Ovary (tissue), 9 donors: ENCODE results near the gene DTX1. TPM values are rescaled to one million over a fixed set of nuclear protein-coding genes. Genes with fewer than 3 reads are reported as not detected.

Experiments used
- DNase-seq, 5 donors: peaks; one replicate each; pipeline ENCODE4 v3.0.0-alpha.2; 2019 to 2020
- H3K27ac ChIP-seq, 2 donors: fragments of 200-600 bp; one replicate each; pipeline versions ENCODE4 v1.5.1 to v1.8.0; 2019 to 2022
- H3K27me3 ChIP-seq: fragments of 200-600 bp; one replicate; pipeline ENCODE4 v1.8.0; 2022
- H3K36me3 ChIP-seq: fragments of 200-600 bp; sonication (generic); one replicate; pipeline ENCODE4 v1.5.1; 2019
- H3K4me1 ChIP-seq: one replicate; pipeline ENCODE4 v1.8.1; 2013; ENCODE audit warnings: mild to moderate bottlenecking, moderate library complexity; ENCODE audit not compliant: insufficient read depth
- H3K4me3 ChIP-seq: fragments of 200-600 bp; sonication (generic); one replicate; pipeline ENCODE4 v1.5.1; 2017
- H3K9me3 ChIP-seq, 2 donors: fragments of 200-600 bp in 1 of 2; sonication (generic) in 1 of 2; one replicate each; pipeline versions ENCODE4 v1.5.1 to v1.8.1; 2013 to 2019; ENCODE audit warnings: mild to moderate bottlenecking in 1 of 2, moderate library complexity in 1 of 2
- CTCF ChIP-seq, 3 donors: fragments of 450-650 bp in 2 of 3; fragments of 200-600 bp in 1 of 3; IDR thresholded peaks; one replicate each; pipeline versions ENCODE4 v1.5.1 to v1.8.0; 2016 to 2022; ENCODE audit warnings: antibody characterized with exemption in 3 of 3, mild to moderate bottlenecking in 1 of 3
- EP300 ChIP-seq: sonication (generic); formaldehyde crosslinking; IDR thresholded peaks from one replicate; pipeline ENCODE4 v1.6.1; 2017; ENCODE audit warnings: antibody characterized with exemption
- POLR2A ChIP-seq: fragments of 450-650 bp; IDR thresholded peaks from one replicate; pipeline ENCODE4 v1.6.1; 2017; ENCODE audit warnings: antibody characterized with exemption, mild to moderate bottlenecking, moderate library complexity
- WGBS, 3 donors: extraction: QIAGEN DNeasy Blood & Tissue Kit in 1 of 3; methylation state at CpG; one replicate each; pipeline versions ENCODE4 v1.1.5 to v1.1.7; 2013 to 2017; 5-methylcytosine and 5-hydroxymethylcytosine counted together
- intact Hi-C, 4 donors: fragments of 100-400 bp; cut with DNase I; formaldehyde crosslinking; loops; one replicate each; pipeline versions ENCODE4 v1.11.0 to v1.15.1; 2022 to 2023
- polyA plus RNA-seq, 2 donors: library from polyadenylated mRNA; stranded (reverse); fragments of 200-250 nt in 1 of 2; fragments of 350-450 nt in 1 of 2; fragmentation: Illumina TruSeq in 1 of 2; extraction: RNeasy Lipid Tissue Mini Kit (QIAGEN cat#74804) in 1 of 2; gene quantifications; one replicate each; pipeline ENCODE4 v1.2.3, GENCODE V29; 2013 to 2014
- total RNA-seq, 7 donors: library from RNA; depleted of rRNA in 2 of 7; stranded (reverse); fragments of >200 nt in 2 of 7; fragmentation: NEBNext Ultra II Directional in 3 of 7; extraction: Animal tissue kit (Norgen Biotek cat#: 25700) in 3 of 7; gene quantifications; one replicate each; pipeline versions ENCODE4 v1.1.0 to v1.2.4, GENCODE V29; 2016 to 2023
- donor health status: DM: no; HTN: no; CAD: no; lungs with moderate emphysema.
- donor health status: DM: no; HTN: no; CAD: no.
- donor health status: Bipolar disorder and iron deficiency.
- donor health status: DM: yes; HTN: yes; CAD: no.
- donor health status: DM: no; HTN: no; CAD: no.
- donor health status: DM: yes; HTN: yes; CAD: no.

Gene DTX1
- total and polyA plus RNA-seq, 9 donors = 0.56 to 5.5 (median 1.6) TPM

GRCh38 chr12:113069751-113070116 is 13.2 kb downstream of the DTX1 start:
- TF ChIP-seq CTCF (IDR thresholded peaks at IDR 0.05) = no peak
- no peak for TF ChIP-seq POLR2A
- TF ChIP-seq EP300 = no peak
- no peaks in the 10 kb centered on the region for H3K27me3 ChIP-seq
- DNase-seq = no peak
- 89 to 93% (median 91%) methylated on average over 6 of the region's 6 CpGs for WGBS, 3 donors
- intact Hi-C loops = no loop called here
- no peaks in the 10 kb centered on the region for H3K4me1 ChIP-seq
- H3K9me3 ChIP-seq = no peaks in the 10 kb centered on the region
- no peak overlapping the region for H3K4me3 ChIP-seq
- H3K36me3 ChIP-seq = no peaks in the 10 kb centered on the region
- no peak overlapping the region for H3K27ac ChIP-seq

GRCh38 chr12:113070117-113070906 is 13.8 kb downstream of the DTX1 start:
- H3K4me3 ChIP-seq = no peak overlapping the region
- no peak for DNase-seq
- no peaks in the 10 kb centered on the region for H3K36me3 ChIP-seq
- no peaks in the 10 kb centered on the region for H3K4me1 ChIP-seq
- 55 to 63% (median 57%) methylated on average over 15 of the region's 15 CpGs for WGBS, 3 donors
- TF ChIP-seq EP300 (no peak), CTCF (IDR thresholded peaks at IDR 0.05) (no peak), POLR2A (no peak)
- intact Hi-C loops = no loop called here
- H3K9me3 ChIP-seq = no peaks in the 10 kb centered on the region
- no peak overlapping the region for H3K27ac ChIP-seq
- H3K27me3 ChIP-seq = no peaks in the 10 kb centered on the region

- 61 to 67% (median 63%) methylated on average over 21 of the region's 21 CpGs for WGBS, 3 donors
- intact Hi-C loops = no loop called here
- Histone ChIP-seq H3K9me3 (no peaks in the 10 kb centered on the region), H3K27ac (no peak overlapping the region), H3K4me1 (no peaks in the 10 kb centered on the region), H3K27me3 (no peaks in the 10 kb centered on the region), H3K4me3 (no peak overlapping the region), H3K36me3 (no peaks in the 10 kb centered on the region)
- no peak for DNase-seq
- TF ChIP-seq POLR2A (no peak), EP300 (no peak), CTCF (IDR thresholded peaks at IDR 0.05) (no peak)
Measured at GRCh38 chr12:113071135-113072112, 14.9 kb downstream of the DTX1 start.

GRCh38 chr12:113072136-113072535 is 15.6 kb downstream of the DTX1 start:
- TF ChIP-seq POLR2A = no peak
- TF ChIP-seq CTCF (IDR thresholded peaks at IDR 0.05) = no peak
- TF ChIP-seq EP300 = no peak
- intact Hi-C loops = no loop called here
- H3K36me3 ChIP-seq = no peaks in the 10 kb centered on the region
- no peak for DNase-seq
- H3K27ac ChIP-seq = no peak overlapping the region
- no peak overlapping the region for H3K4me3 ChIP-seq
- no peaks in the 10 kb centered on the region for H3K27me3 ChIP-seq
- H3K9me3 ChIP-seq = no peaks in the 10 kb centered on the region
- 82 to 93% (median 92%) methylated on average over 3 of the region's 3 CpGs for WGBS, 3 donors
- H3K4me1 ChIP-seq = no peaks in the 10 kb centered on the region
